H1 (cell line): ENCODE measurements around the gene DCP1A.

Experiments used
- CEBPB ChIP-seq: IDR thresholded peaks from 2 replicates; pipeline ENCODE4 v1.6.1; 2012; ENCODE audit warnings: low read depth, low read length
- CTCF ChIP-seq, 3 experiments: IDR thresholded peaks; 1 replicate in 2 of 3; 2 replicates in 1 of 3; pipeline versions ENCODE4 v1.5.1 to v1.6.1; 2011; ENCODE audit warnings: low read length in 3 of 3, mild to moderate bottlenecking in 3 of 3, inconsistent platforms in 2 of 3, low read depth in 1 of 3, moderate library complexity in 1 of 3; ENCODE audit not compliant: insufficient read depth in 1 of 3; ENCODE audit errors: control extremely low read depth in 1 of 3
- JUND ChIP-seq: IDR thresholded peaks from 2 replicates; pipeline ENCODE4 v1.6.1; 2011; ENCODE audit warnings: mild to moderate bottlenecking, improper control_type of control experiment, low read length
- KDM1A ChIP-seq: fragments of 200-600, 300-600 bp; sonication (generic); IDR thresholded peaks from 2 replicates; pipeline ENCODE4 v1.7.1; 2016; ENCODE audit warnings: mild to moderate bottlenecking, low read length, borderline replicate concordance
- MAX ChIP-seq: IDR thresholded peaks from 2 replicates; pipeline ENCODE4 v1.6.1; 2012; ENCODE audit warnings: inconsistent platforms
- POLR2A ChIP-seq, 2 experiments: IDR thresholded peaks; 1 replicate in 1 of 2; 2 replicates in 1 of 2; pipeline ENCODE4 v1.6.1; 2011; ENCODE audit warnings: low read depth in 2 of 2, low read length in 2 of 2, mild to moderate bottlenecking in 2 of 2; ENCODE audit errors: control extremely low read depth in 1 of 2
- POLR2AphosphoS5 ChIP-seq: IDR thresholded peaks from 2 replicates; pipeline ENCODE4 v1.6.1; 2011; ENCODE audit warnings: low read depth, low read length
- RFX5 ChIP-seq: IDR thresholded peaks from 2 replicates; pipeline ENCODE4 v1.6.1; 2011; ENCODE audit warnings: low read depth, low read length, improper control_type of control experiment, borderline replicate concordance
- TBP ChIP-seq: IDR thresholded peaks from 2 replicates; pipeline ENCODE4 v1.6.1; 2011; ENCODE audit warnings: low read depth, low read length, improper control_type of control experiment

DNA sequence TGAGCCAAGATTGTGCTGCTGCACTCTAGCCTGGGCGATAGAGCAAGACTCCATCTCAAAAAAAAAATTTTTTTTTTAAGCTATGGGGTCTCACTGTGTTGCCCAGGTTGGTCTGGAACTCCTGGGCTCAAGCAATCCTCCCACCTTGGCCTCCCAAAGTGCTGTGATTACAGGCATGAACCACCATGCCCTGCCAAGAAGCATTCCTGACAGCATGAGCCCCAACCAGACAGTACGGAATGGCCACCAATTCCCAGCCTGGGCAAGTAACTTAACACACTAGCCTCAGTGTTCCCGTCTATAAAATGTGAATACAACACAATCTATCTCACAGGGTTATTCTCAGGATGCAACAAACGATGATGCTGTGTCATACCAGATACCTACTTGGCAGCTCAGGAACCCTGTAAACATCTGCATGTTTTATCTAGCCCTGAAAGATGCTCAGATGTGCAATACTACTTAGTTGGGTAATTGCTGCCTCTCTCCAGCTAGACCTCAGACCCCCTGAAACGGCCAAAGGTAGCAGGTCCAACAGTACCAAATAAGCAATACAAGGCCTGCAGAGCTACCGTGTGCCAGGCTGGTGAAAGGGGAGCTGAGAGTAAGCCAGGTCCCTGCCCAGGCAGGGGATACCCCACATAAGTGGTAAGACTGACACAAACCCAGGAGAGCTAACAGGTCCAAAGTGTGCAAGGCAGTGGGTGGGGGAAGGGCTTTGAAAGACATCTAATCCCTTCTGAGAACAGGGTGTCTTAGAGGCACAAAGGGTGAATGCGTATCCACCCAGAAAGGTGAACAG is 93.4 kb downstream of the DCP1A start:
- TF ChIP-seq POLR2A (IDR thresholded peaks at IDR 0.05; ENCODE audit: control extremely low read depth in 1 of 2, low read depth in 2 of 2, low read length in 2 of 2) = no peak
- TF ChIP-seq CTCF (IDR thresholded peaks at IDR 0.05; ENCODE audit: control extremely low read depth in 1 of 3, insufficient read depth in 1 of 3, low read depth in 1 of 3, low read length in 3 of 3) = no peak
- no peak for TF ChIP-seq JUND
- TF ChIP-seq MAX = no peak
- TF ChIP-seq CEBPB = no peak
- no peak for TF ChIP-seq POLR2AphosphoS5
- TF ChIP-seq KDM1A = peak; percentile 60; the same call in 1 of the 2 replicates
- TF ChIP-seq TBP = no peak
- no peak for TF ChIP-seq RFX5
